Aorta (tissue), 5 donors: ENCODE data around the gene RPA3. TPM values are rescaled to one million over a fixed set of nuclear protein-coding genes. Genes with fewer than 3 reads are reported as not detected.
"Not testable (repeated sequence)": the region's sequence is repeated elsewhere in the genome, so short reads cannot be mapped to it uniquely, and the experiment has no call there.

Source experiments
- ATAC-seq: fragments of 200-7000 bp; cut with Tn5 transposase; one replicate; pipeline ENCODE4 v1.9.1; 2022; ENCODE audit warnings: moderate library complexity; ENCODE audit not compliant: low FRiP score
- DNase-seq, 2 donors: peaks; one replicate each; pipeline ENCODE4 v3.0.0-alpha.2; 2020
- H3K27ac ChIP-seq, 2 donors: one replicate each; pipeline ENCODE4 v1.5.1; 2013; ENCODE audit warnings: low read length in 2 of 2, mild to moderate bottlenecking in 2 of 2, moderate library complexity in 2 of 2, control low read depth in 1 of 2, inconsistent platforms in 1 of 2, low read depth in 1 of 2
- H3K27me3 ChIP-seq, 2 donors: one replicate each; pipeline ENCODE4 v1.6.1; 2013; ENCODE audit warnings: control low read depth in 1 of 2, low read length in 1 of 2, mild to moderate bottlenecking in 1 of 2, moderate library complexity in 1 of 2; ENCODE audit not compliant: insufficient read depth in 2 of 2, control insufficient read depth in 1 of 2
- H3K36me3 ChIP-seq, 2 donors: one replicate each; pipeline ENCODE4 v1.6.1; 2013; ENCODE audit warnings: control low read depth in 1 of 2, low read length in 1 of 2, mild to moderate bottlenecking in 1 of 2; ENCODE audit not compliant: insufficient read depth in 2 of 2, control insufficient read depth in 1 of 2
- H3K4me1 ChIP-seq, 2 donors: one replicate each; pipeline ENCODE4 v1.6.1; 2013; ENCODE audit warnings: low read length in 2 of 2, control low read depth in 1 of 2, mild to moderate bottlenecking in 1 of 2, moderate library complexity in 1 of 2; ENCODE audit not compliant: insufficient read depth in 2 of 2, control insufficient read depth in 1 of 2
- H3K4me3 ChIP-seq, 2 donors: one replicate each; pipeline ENCODE4 v1.5.1; 2013; ENCODE audit warnings: low read length in 2 of 2, control low read depth in 1 of 2, mild to moderate bottlenecking in 1 of 2
- H3K9me3 ChIP-seq: one replicate; pipeline ENCODE4 v1.6.1; 2013; ENCODE audit warnings: mild to moderate bottlenecking, low read length; ENCODE audit not compliant: control insufficient read depth
- WGBS, 2 donors: extraction: QIAGEN DNeasy Blood & Tissue Kit; methylation state at CpG; one replicate each; pipeline ENCODE4 v1.1.7; 2013; 5-methylcytosine and 5-hydroxymethylcytosine counted together
- intact Hi-C, 2 donors: fragments of 100-400 bp; cut with DNase I; formaldehyde crosslinking; loops; one replicate each; pipeline versions ENCODE4 v1.14.2 to v1.15.0; 2022
- polyA plus RNA-seq, 2 donors: library from polyadenylated mRNA; stranded (reverse); fragments of 200-250 nt; gene quantifications; one replicate each; pipeline ENCODE4 v1.2.3, GENCODE V29; 2013
- total RNA-seq, 2 donors: library from RNA; stranded (reverse); fragmentation: NEBNext Ultra II Directional; extraction: Animal tissue kit (Norgen Biotek cat#: 25700); gene quantifications; one replicate each; pipeline ENCODE4 v1.2.1, GENCODE V29; 2021
- donor health status: healthy with polysubstance abuse.
- donor health status: Bipolar disorder and iron deficiency.
- donor health status: DM: no; HTN: no; CAD: no.
- donor health status: DM: no; HTN: no; CAD: no.
- donor health status: DM: yes; HTN: yes; CAD: no.

The RPA3 gene
- total and polyA plus RNA-seq, 4 donors, result 15.4 to 31.7 (median 18.0) TPM

DNA sequence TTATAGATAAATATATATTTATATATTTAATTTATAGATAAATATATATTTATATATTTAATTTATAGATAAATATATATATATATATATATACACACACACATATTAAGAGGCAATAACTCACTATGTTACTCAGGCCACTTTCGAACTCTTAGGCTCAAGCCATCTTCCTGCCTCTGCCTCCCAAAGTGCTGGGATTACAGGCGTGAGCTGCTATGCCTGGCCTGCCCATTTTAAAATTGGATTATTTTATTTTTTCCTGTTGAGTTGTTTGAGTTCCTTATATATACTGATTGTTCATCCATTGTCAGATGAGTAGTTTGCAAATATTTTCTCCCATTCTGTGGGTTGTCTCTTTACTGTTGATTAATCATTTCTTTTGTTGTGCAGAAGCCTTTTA is 38.8 kb downstream of the RPA3 start:
- 98 to 100% methylated on average over 2 of the region's 2 CpGs for WGBS, 2 donors
- intact Hi-C loops, result loop anchor here (5.0 to 10.0 kb wide), 3 partner anchors 83 to 513 kb away; partner anchors contain the start of gene GLCCI1 (in 1 of the 2)
- H3K27ac ChIP-seq, H3K36me3 ChIP-seq, H3K9me3 ChIP-seq, ATAC-seq, H3K27me3 ChIP-seq, H3K4me3 ChIP-seq, DNase-seq, H3K4me1 ChIP-seq: not testable (repeated sequence)

DNA sequence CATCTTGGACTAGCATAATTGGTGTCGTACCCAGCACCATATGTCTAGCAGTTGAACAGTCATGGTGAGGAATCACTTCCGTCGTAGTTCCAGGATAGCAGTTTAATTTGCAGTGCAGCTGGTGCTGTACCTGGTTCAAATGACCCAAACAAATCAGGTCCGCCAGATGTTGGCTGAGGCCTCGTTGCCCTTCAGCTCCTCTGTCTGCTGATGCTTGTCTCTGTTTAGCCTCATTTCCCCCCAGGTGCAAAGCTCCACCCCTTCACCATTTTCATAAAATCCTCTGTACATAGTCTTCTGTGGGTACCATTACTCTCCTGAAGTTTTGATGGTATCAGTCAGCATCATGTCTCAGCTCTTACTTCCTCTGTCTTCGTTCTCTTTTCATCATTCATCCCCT is 42.7 kb downstream of the RPA3 start:
- peak overlapping the region in 1 of 2 donors; percentile 43 for H3K27ac ChIP-seq

DNA sequence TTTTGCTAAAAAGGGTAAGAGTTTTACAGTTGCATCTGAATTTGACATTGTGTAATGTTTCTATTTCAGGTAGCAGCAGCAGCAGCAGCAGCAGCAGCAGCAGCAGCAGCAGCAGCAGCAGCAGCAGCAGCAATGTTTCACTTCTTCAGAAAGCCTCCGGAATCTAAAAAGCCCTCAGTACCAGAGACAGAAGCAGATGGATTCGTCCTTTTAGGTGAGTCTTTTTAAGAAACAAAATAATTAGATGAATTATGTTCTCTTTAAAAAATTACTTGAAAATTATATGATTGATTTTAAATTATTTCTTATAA is 45.2 kb downstream of the RPA3 start:
- intact Hi-C loops, result no loop called here
- no peaks in the 10 kb centered on the region for H3K36me3 ChIP-seq
- H3K27ac ChIP-seq, result no peak overlapping the region
- no peak overlapping the region for H3K4me3 ChIP-seq
- H3K9me3 ChIP-seq, result no peaks in the 10 kb centered on the region
- H3K4me1 ChIP-seq, result no peaks in the 10 kb centered on the region
- ATAC-seq, result no peak
- no peak for DNase-seq
- H3K27me3 ChIP-seq, result no peaks in the 10 kb centered on the region
- WGBS, 2 donors, result 66 to 86% methylated on average over 2 of the region's 2 CpGs

More for the DNA sequence above, 42.7 kb downstream of the RPA3 start:
- H3K27me3 ChIP-seq, result no peaks in the 10 kb centered on the region
- H3K36me3 ChIP-seq, result no peaks in the 10 kb centered on the region
- 81 to 84% methylated on average over 6 of the region's 6 CpGs for WGBS, 2 donors
- H3K9me3 ChIP-seq, result no peaks in the 10 kb centered on the region
- DNase-seq, result no peak
- no peak overlapping the region for H3K4me3 ChIP-seq
- no peak for ATAC-seq
- intact Hi-C loops, result no loop called here
- no peaks in the 10 kb centered on the region for H3K4me1 ChIP-seq

DNA sequence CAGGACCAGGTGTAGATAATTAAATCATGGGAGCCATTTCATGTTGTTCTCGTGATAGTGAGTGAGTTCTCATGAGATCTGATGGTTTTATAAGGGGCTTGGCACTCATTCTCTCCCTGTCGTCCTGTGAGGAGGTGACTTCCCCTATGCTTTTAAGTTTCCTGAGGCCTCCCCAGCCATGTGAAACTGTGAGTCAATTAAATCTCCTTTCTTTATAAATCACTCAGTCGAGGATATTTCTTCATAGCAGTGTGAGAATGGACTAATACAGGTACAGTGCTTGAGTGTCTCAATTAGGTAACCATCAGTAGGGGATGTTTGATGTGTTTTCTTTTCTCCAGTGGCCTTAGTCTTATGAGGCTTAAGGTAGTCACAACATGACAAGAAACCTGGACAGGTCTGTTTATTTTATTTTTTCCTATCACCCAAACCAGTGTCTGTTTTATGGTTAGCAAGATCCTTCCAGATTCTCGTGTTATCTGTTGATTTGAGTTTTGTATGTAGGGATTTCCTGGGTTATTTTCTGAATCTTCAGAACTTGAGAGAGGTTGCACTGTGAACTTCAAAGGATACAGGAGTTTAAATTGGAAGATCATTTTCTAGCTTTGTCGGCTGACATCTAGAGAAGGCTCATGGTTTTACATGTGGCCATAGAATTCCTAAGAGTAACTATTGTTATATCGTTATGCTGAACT is 45.7 kb downstream of the RPA3 start:
- no peaks in the 10 kb centered on the region for H3K27me3 ChIP-seq
- 80 to 81% methylated on average over 6 of the region's 6 CpGs for WGBS, 2 donors
- ATAC-seq (no peak), DNase-seq (no peak)
- H3K36me3 ChIP-seq, result no peaks in the 10 kb centered on the region
- H3K27ac ChIP-seq, result no peak overlapping the region
- H3K4me3 ChIP-seq, result no peak overlapping the region
- no peaks in the 10 kb centered on the region for H3K4me1 ChIP-seq
- intact Hi-C loops, result no loop called here
- H3K9me3 ChIP-seq, result no peaks in the 10 kb centered on the region

DNA sequence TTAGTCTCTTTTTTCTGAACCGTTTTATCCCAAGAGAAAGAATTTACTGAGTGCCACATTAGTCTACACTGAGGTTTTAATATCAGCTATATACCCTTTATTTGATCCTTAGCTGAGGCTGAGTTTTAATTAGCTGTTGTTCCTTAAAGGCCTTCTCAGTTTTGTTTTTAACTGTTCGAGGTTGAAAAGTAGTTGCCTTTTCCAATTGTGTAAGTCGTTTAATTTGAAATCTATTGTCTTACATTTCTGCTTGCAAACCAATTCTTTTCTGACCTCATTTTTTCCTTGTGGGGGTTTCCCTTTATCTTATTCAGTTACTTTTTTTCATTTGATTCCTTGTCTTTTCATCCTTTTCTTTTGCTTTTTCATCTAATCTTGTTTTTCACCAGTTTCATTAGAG is 47.0 kb downstream of the RPA3 start:
- Histone ChIP-seq H3K36me3 (no peaks in the 10 kb centered on the region), H3K4me1 (no peaks in the 10 kb centered on the region), H3K9me3 (no peaks in the 10 kb centered on the region), H3K27ac (peak overlapping the region in 1 of 2 donors; percentile 14), H3K27me3 (no peaks in the 10 kb centered on the region), H3K4me3 (no peak overlapping the region)
- no peak for ATAC-seq
- WGBS, 2 donors, result 37 to 42% methylated on average over 3 of the region's 3 CpGs
- intact Hi-C loops, result no loop called here
- no peak for DNase-seq

DNA sequence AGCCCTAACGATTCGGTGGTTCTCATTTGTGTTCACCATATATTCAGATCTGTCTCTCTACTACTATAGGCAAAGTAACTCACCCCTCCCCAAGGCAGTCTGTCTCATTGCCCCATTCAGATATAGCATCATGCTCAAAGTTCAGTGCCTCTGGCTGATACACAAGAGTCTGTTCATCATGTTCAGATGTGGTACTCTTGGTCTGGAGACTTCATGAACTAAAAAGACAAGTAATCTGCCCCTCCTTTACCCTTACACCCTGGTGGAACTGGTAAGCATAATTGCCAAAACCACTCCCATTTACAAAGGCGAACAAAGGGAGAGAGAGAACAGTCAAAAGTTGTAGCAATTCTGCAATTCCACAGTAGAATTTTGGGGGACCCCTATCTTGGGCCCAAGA is 47.9 kb downstream of the RPA3 start:
- H3K4me1 ChIP-seq, result no peaks in the 10 kb centered on the region
- peak overlapping the region in 1 of 2 donors; percentile 54 for H3K27ac ChIP-seq
- H3K4me3 ChIP-seq, result no peak overlapping the region
- no peak for DNase-seq
- intact Hi-C loops, result no loop called here
- no peaks in the 10 kb centered on the region for H3K9me3 ChIP-seq
- no peaks in the 10 kb centered on the region for H3K27me3 ChIP-seq
- WGBS, 2 donors, result 87 to 95% methylated on average over 3 of the region's 3 CpGs
- H3K36me3 ChIP-seq, result no peaks in the 10 kb centered on the region
- ATAC-seq, result no peak

DNA sequence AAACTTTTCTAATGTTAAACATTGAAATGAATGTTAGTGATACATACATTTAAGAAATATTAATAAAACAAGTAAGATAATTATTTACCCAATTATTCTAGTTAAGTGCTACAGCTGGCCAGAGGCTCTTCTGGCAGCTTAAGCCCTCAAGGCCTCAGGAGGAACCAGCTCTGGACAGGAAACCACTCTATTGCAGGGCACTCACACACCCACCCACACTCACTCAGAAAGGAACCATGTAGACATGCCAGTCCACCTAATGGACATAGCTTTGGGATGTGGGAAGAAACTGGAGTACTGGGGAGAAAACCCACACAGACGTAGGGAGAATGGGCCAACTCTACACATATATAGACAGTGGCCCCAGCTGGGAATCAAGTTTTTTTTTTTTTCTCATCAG is 49.7 kb downstream of the RPA3 start:
- no peaks in the 10 kb centered on the region for H3K36me3 ChIP-seq
- DNase-seq (no peak), ATAC-seq (no peak)
- H3K9me3 ChIP-seq, result no peaks in the 10 kb centered on the region
- H3K4me3 ChIP-seq, result no peak overlapping the region
- H3K27me3 ChIP-seq, result no peaks in the 10 kb centered on the region
- intact Hi-C loops, result no loop called here
- WGBS, 2 donors, result 95 to 96% methylated on average over 1 of the region's 1 CpG
- H3K27ac ChIP-seq, result no peak overlapping the region
- no peaks in the 10 kb centered on the region for H3K4me1 ChIP-seq

GRCh38 chr7:7667187-7667586 is 51.2 kb downstream of the RPA3 start:
- H3K4me3 ChIP-seq, result no peak overlapping the region
- H3K27me3 ChIP-seq, result no peaks in the 10 kb centered on the region
- no peaks in the 10 kb centered on the region for H3K4me1 ChIP-seq
- ATAC-seq (no peak), DNase-seq (no peak)
- no peaks in the 10 kb centered on the region for H3K36me3 ChIP-seq
- H3K9me3 ChIP-seq, result no peaks in the 10 kb centered on the region
- WGBS, 2 donors, result 93% methylated on average over 2 of the region's 2 CpGs
- H3K27ac ChIP-seq, result no peak overlapping the region
- intact Hi-C loops, result no loop called here

- intact Hi-C loops, result no loop called here
- no peaks in the 10 kb centered on the region for H3K27me3 ChIP-seq
- H3K27ac ChIP-seq, result no peak overlapping the region
- no peak overlapping the region for H3K4me3 ChIP-seq
- H3K4me1 ChIP-seq, result no peaks in the 10 kb centered on the region
- H3K9me3 ChIP-seq, result no peaks in the 10 kb centered on the region
- ATAC-seq (no peak), DNase-seq (no peak)
- no peaks in the 10 kb centered on the region for H3K36me3 ChIP-seq
- WGBS, 2 donors, result 98 to 100% methylated on average over 1 of the region's 1 CpG
Measured at GRCh38 chr7:7665031-7665430, 53.4 kb downstream of the RPA3 start.
